Gastrocnemius medialis (tissue), 4 donors: ENCODE data around the gene VMAC.

Experiments
- POLR2A ChIP-seq, 2 donors: fragments of 450-650 bp; IDR thresholded peaks; one replicate each; pipeline ENCODE4 v1.6.1; 2017; ENCODE audit warnings: antibody characterized with exemption in 2 of 2, mild to moderate bottlenecking in 2 of 2, moderate library complexity in 2 of 2
- TF ChIP-seq, protein P1 (sequence below), 5 experiments: fragments of 450-650 bp in 3 of 5; fragments of 200-600 bp in 2 of 5; sonication (generic) in 2 of 5; IDR thresholded peaks in 4 of 5; conservative IDR thresholded peaks in 1 of 5; 1 replicate in 4 of 5; 2 replicates in 1 of 5; pipeline ENCODE4 v1.5.1; 2016 to 2019; ENCODE audit warnings: antibody characterized with exemption in 5 of 5, mild to moderate bottlenecking in 3 of 5, moderate library complexity in 3 of 5

GRCh38 chr19:5893296-5893903, 11.3 kb upstream of the VMAC start:
- TF ChIP-seq, protein P1, sequence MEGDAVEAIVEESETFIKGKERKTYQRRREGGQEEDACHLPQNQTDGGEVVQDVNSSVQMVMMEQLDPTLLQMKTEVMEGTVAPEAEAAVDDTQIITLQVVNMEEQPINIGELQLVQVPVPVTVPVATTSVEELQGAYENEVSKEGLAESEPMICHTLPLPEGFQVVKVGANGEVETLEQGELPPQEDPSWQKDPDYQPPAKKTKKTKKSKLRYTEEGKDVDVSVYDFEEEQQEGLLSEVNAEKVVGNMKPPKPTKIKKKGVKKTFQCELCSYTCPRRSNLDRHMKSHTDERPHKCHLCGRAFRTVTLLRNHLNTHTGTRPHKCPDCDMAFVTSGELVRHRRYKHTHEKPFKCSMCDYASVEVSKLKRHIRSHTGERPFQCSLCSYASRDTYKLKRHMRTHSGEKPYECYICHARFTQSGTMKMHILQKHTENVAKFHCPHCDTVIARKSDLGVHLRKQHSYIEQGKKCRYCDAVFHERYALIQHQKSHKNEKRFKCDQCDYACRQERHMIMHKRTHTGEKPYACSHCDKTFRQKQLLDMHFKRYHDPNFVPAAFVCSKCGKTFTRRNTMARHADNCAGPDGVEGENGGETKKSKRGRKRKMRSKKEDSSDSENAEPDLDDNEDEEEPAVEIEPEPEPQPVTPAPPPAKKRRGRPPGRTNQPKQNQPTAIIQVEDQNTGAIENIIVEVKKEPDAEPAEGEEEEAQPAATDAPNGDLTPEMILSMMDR (IDR thresholded peaks at IDR 0.05 in 4 of 5, conservative IDR thresholded peaks at IDR 0.05 in 1 of 5) = no peak
- TF ChIP-seq POLR2A (IDR thresholded peaks at IDR 0.05) = no peak
